GM23338 (cell line): Measurements from ENCODE around the gene SERBP1. TPM values are rescaled to one million over a fixed set of nuclear protein-coding genes. Genes with fewer than 3 reads are reported as not detected.

Source experiments
- ATAC-seq: fragments of 200-7000 bp; cut with Tn5 transposase; 3 replicates; pipeline ENCODE4 v1.9.1; 2020
- DNase-seq: peaks from one replicate; pipeline ENCODE4 v3.0.0-alpha.2; 2015; ENCODE audit warnings: low spot score
- H2AFZ ChIP-seq: fragments of 200-600 bp; sonication (generic); 2 replicates; pipeline ENCODE4 v1.8.0; 2016; ENCODE audit warnings: antibody characterized with exemption, mild to moderate bottlenecking, moderate library complexity
- H3F3A ChIP-seq: fragments of 200-600 bp; sonication (generic); replicated peaks from 2 replicates; pipeline ENCODE4 v1.8.0; 2017; ENCODE audit warnings: antibody characterized with exemption, mixed run types, low read depth
- H3K27ac ChIP-seq: fragments of 200-600 bp; sonication (generic); 2 replicates; pipeline ENCODE4 v1.6.1; 2016; ENCODE audit warnings: low read depth
- H3K27me3 ChIP-seq: fragments of 200-600 bp; sonication (generic); 2 replicates; pipeline ENCODE4 v1.8.0; 2016; ENCODE audit warnings: mild to moderate bottlenecking, mixed run types, moderate library complexity; ENCODE audit not compliant: insufficient read depth
- H3K36me3 ChIP-seq: fragments of 200-600 bp; sonication (generic); 2 replicates; pipeline ENCODE4 v1.8.0; 2016; ENCODE audit warnings: mild to moderate bottlenecking; ENCODE audit not compliant: insufficient read depth
- H3K4me1 ChIP-seq: fragments of 200-600 bp; sonication (generic); 2 replicates; pipeline ENCODE4 v1.8.0; 2016; ENCODE audit warnings: mild to moderate bottlenecking, moderate library complexity; ENCODE audit not compliant: insufficient read depth
- H3K4me2 ChIP-seq: fragments of 200-600 bp; sonication (generic); 2 replicates; pipeline ENCODE4 v1.7.1; 2017; ENCODE audit warnings: mixed run types
- H3K4me3 ChIP-seq: fragments of 200-600 bp; sonication (generic); 2 replicates; pipeline ENCODE4 v1.6.1; 2016; ENCODE audit warnings: mixed run types
- H3K79me2 ChIP-seq: fragments of 200-600 bp; sonication (generic); replicated peaks from 2 replicates; pipeline ENCODE4 v1.8.0; 2017; ENCODE audit warnings: mild to moderate bottlenecking; ENCODE audit not compliant: insufficient read depth
- H3K9me2 ChIP-seq: fragments of 200-600 bp; sonication (generic); 2 replicates; pipeline ENCODE4 v1.8.0; 2017; ENCODE audit not compliant: insufficient read depth
- H4K20me1 ChIP-seq: fragments of 200-600 bp; sonication (generic); replicated peaks from 2 replicates; pipeline ENCODE4 v1.8.0; 2017; ENCODE audit warnings: mild to moderate bottlenecking; ENCODE audit not compliant: insufficient read depth
- H3K27ac Mint-ChIP-seq: 2 replicates; pipeline ENCODE4 v1.8.0; 2020; ENCODE audit warnings: inconsistent platforms, mild to moderate bottlenecking, moderate library complexity, mixed read lengths
- H3K27me3 Mint-ChIP-seq: 3 replicates; pipeline ENCODE4 v1.8.0; 2022; ENCODE audit warnings: low read depth, mild to moderate bottlenecking, moderate library complexity, mixed read lengths, inconsistent platforms; ENCODE audit not compliant: insufficient read depth, poor library complexity
- H3K36me3 Mint-ChIP-seq: 3 replicates; pipeline ENCODE4 v1.8.0; 2021; ENCODE audit warnings: low read depth, mild to moderate bottlenecking, inconsistent platforms, moderate library complexity, mixed read lengths
- H3K4me1 Mint-ChIP-seq: 3 replicates; pipeline ENCODE4 v1.8.0; 2020; ENCODE audit warnings: mild to moderate bottlenecking, inconsistent platforms, mixed read lengths
- H3K4me3 Mint-ChIP-seq: 3 replicates; pipeline ENCODE4 v1.8.0; 2021; ENCODE audit warnings: moderate library complexity, mild to moderate bottlenecking, inconsistent platforms, mixed read lengths
- H3K9me3 Mint-ChIP-seq: 3 replicates; pipeline ENCODE4 v1.8.0; 2020; ENCODE audit warnings: moderate library complexity, mild to moderate bottlenecking, inconsistent platforms, mixed read lengths
- CREB1 ChIP-seq: fragments of 250-450 bp; sonication (Bioruptor Pico); IDR thresholded peaks from 2 replicates; pipeline ENCODE4 v1.5.0; 2020; ENCODE audit warnings: low read depth, mild to moderate bottlenecking, moderate library complexity
- CTCF ChIP-seq, 2 experiments: fragments of 200-600 bp in 1 of 2; sonication (generic) in 1 of 2; conservative IDR thresholded peaks; 2 replicates each; pipeline versions ENCODE4 v1.5.1 to v1.6.1; 2016 to 2017; ENCODE audit warnings: antibody characterized with exemption in 2 of 2, low read depth in 2 of 2, mild to moderate bottlenecking in 2 of 2, moderate library complexity in 1 of 2
- ETS1 ChIP-seq: IDR thresholded peaks from 2 replicates; pipeline ENCODE4 v1.6.1; 2016; ENCODE audit warnings: antibody characterized with exemption
- EZH2 ChIP-seq: fragments of 200-600 bp; sonication (generic); IDR thresholded peaks from one replicate; pipeline ENCODE4 v1.8.0; 2017; ENCODE audit warnings: antibody characterized with exemption, mild to moderate bottlenecking, low read depth; ENCODE audit not compliant: unreplicated experiment
- EZH2phosphoT487 ChIP-seq: fragments of 200-600 bp; sonication (generic); IDR thresholded peaks from one replicate; pipeline ENCODE4 v1.8.1; 2018; ENCODE audit warnings: antibody characterized with exemption; ENCODE audit not compliant: unreplicated experiment
- JUNB ChIP-seq: IDR thresholded peaks from one replicate; pipeline ENCODE4 v1.6.1; 2016; ENCODE audit warnings: antibody characterized with exemption; ENCODE audit not compliant: unreplicated experiment
- NANOG ChIP-seq: IDR thresholded peaks from 2 replicates; pipeline ENCODE4 v1.6.1; 2016; ENCODE audit warnings: antibody characterized with exemption, borderline replicate concordance
- POLR2AphosphoS5 ChIP-seq: IDR thresholded peaks from 2 replicates; pipeline ENCODE4 v1.6.1; 2016; ENCODE audit warnings: antibody characterized with exemption, low read depth
- STAT1 ChIP-seq: IDR thresholded peaks from one replicate; pipeline ENCODE4 v1.6.1; 2016; ENCODE audit warnings: antibody characterized with exemption; ENCODE audit not compliant: unreplicated experiment
- ZNF114 ChIP-seq: fragments of 250-450 bp; sonication (Bioruptor Pico); IDR thresholded peaks from 2 replicates; pipeline ENCODE4 v1.5.0; 2020; ENCODE audit warnings: mild to moderate bottlenecking, moderate library complexity
- ZNF331 ChIP-seq: fragments of 250-450 bp; sonication (Bioruptor Pico); IDR thresholded peaks from 2 replicates; pipeline ENCODE4 v1.5.0; 2020; ENCODE audit warnings: low read depth, mild to moderate bottlenecking, moderate library complexity
- polyA plus RNA-seq: library from polyadenylated mRNA; unstranded; fragments of >200 nt; fragmentation: Nextera tagmentation; extraction: Ambion mirVana; gene quantifications from 2 replicates; pipeline ENCODE4 v1.2.1, GENCODE V29; 2016
- total RNA-seq: library from RNA; depleted of rRNA; stranded (reverse); fragments of >200 nt; shearing (Covaris generic); gene quantifications from 2 replicates; pipeline ENCODE4 v1.2.3, GENCODE V29; 2014
- TF ChIP-seq, protein P1 (sequence below): IDR thresholded peaks from one replicate; pipeline ENCODE4 v1.6.1; 2018; ENCODE audit warnings: antibody characterized with exemption; ENCODE audit not compliant: unreplicated experiment
- TF ChIP-seq, protein P2 (sequence below): fragments of 250-450 bp; sonication (Bioruptor Pico); IDR thresholded peaks from 2 replicates; pipeline ENCODE4 v1.5.0; 2020; ENCODE audit warnings: mild to moderate bottlenecking, moderate library complexity

SERBP1 gene
- total and polyA plus RNA-seq, 2 experiments from 2014 or later = 559 to 674 TPM

GRCh38 chr1:67382292-67382691, 47.9 kb downstream of the SERBP1 start:
- Mint-ChIP-seq H3K9me3 (peaks cover 45% of the 10 kb centered on the region), H3K27me3 (peaks cover 2% of the 10 kb centered on the region), H3K27ac (no peak overlapping the region), H3K4me1 (peaks cover 5% of the 10 kb centered on the region; the same call in 2 of the 3 replicates), H3K36me3 (peaks cover 52% of the 10 kb centered on the region), H3K4me3 (no peak overlapping the region)
- H3K4me3 ChIP-seq = no peak overlapping the region
- no peak overlapping the region for H3K4me2 ChIP-seq
- no peaks in the 10 kb centered on the region for H3K9me2 ChIP-seq
- TF ChIP-seq EZH2 = no peak
- TF ChIP-seq ZNF114 = no peak
- TF ChIP-seq POLR2AphosphoS5 = no peak
- TF ChIP-seq ZNF331 (CRISPR knock-in tag) = no peak
- no peak for TF ChIP-seq NANOG
- TF ChIP-seq, protein P1, sequence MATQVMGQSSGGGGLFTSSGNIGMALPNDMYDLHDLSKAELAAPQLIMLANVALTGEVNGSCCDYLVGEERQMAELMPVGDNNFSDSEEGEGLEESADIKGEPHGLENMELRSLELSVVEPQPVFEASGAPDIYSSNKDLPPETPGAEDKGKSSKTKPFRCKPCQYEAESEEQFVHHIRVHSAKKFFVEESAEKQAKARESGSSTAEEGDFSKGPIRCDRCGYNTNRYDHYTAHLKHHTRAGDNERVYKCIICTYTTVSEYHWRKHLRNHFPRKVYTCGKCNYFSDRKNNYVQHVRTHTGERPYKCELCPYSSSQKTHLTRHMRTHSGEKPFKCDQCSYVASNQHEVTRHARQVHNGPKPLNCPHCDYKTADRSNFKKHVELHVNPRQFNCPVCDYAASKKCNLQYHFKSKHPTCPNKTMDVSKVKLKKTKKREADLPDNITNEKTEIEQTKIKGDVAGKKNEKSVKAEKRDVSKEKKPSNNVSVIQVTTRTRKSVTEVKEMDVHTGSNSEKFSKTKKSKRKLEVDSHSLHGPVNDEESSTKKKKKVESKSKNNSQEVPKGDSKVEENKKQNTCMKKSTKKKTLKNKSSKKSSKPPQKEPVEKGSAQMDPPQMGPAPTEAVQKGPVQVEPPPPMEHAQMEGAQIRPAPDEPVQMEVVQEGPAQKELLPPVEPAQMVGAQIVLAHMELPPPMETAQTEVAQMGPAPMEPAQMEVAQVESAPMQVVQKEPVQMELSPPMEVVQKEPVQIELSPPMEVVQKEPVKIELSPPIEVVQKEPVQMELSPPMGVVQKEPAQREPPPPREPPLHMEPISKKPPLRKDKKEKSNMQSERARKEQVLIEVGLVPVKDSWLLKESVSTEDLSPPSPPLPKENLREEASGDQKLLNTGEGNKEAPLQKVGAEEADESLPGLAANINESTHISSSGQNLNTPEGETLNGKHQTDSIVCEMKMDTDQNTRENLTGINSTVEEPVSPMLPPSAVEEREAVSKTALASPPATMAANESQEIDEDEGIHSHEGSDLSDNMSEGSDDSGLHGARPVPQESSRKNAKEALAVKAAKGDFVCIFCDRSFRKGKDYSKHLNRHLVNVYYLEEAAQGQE = no peak
- no peak for TF ChIP-seq STAT1
- TF ChIP-seq EZH2phosphoT487 = no peak
- no peak for TF ChIP-seq ETS1
- TF ChIP-seq CREB1 = no peak
- no peak for TF ChIP-seq CTCF (conservative IDR thresholded peaks at IDR 0.05; ENCODE audit: low read depth in 2 of 2)
- TF ChIP-seq, protein P2, sequence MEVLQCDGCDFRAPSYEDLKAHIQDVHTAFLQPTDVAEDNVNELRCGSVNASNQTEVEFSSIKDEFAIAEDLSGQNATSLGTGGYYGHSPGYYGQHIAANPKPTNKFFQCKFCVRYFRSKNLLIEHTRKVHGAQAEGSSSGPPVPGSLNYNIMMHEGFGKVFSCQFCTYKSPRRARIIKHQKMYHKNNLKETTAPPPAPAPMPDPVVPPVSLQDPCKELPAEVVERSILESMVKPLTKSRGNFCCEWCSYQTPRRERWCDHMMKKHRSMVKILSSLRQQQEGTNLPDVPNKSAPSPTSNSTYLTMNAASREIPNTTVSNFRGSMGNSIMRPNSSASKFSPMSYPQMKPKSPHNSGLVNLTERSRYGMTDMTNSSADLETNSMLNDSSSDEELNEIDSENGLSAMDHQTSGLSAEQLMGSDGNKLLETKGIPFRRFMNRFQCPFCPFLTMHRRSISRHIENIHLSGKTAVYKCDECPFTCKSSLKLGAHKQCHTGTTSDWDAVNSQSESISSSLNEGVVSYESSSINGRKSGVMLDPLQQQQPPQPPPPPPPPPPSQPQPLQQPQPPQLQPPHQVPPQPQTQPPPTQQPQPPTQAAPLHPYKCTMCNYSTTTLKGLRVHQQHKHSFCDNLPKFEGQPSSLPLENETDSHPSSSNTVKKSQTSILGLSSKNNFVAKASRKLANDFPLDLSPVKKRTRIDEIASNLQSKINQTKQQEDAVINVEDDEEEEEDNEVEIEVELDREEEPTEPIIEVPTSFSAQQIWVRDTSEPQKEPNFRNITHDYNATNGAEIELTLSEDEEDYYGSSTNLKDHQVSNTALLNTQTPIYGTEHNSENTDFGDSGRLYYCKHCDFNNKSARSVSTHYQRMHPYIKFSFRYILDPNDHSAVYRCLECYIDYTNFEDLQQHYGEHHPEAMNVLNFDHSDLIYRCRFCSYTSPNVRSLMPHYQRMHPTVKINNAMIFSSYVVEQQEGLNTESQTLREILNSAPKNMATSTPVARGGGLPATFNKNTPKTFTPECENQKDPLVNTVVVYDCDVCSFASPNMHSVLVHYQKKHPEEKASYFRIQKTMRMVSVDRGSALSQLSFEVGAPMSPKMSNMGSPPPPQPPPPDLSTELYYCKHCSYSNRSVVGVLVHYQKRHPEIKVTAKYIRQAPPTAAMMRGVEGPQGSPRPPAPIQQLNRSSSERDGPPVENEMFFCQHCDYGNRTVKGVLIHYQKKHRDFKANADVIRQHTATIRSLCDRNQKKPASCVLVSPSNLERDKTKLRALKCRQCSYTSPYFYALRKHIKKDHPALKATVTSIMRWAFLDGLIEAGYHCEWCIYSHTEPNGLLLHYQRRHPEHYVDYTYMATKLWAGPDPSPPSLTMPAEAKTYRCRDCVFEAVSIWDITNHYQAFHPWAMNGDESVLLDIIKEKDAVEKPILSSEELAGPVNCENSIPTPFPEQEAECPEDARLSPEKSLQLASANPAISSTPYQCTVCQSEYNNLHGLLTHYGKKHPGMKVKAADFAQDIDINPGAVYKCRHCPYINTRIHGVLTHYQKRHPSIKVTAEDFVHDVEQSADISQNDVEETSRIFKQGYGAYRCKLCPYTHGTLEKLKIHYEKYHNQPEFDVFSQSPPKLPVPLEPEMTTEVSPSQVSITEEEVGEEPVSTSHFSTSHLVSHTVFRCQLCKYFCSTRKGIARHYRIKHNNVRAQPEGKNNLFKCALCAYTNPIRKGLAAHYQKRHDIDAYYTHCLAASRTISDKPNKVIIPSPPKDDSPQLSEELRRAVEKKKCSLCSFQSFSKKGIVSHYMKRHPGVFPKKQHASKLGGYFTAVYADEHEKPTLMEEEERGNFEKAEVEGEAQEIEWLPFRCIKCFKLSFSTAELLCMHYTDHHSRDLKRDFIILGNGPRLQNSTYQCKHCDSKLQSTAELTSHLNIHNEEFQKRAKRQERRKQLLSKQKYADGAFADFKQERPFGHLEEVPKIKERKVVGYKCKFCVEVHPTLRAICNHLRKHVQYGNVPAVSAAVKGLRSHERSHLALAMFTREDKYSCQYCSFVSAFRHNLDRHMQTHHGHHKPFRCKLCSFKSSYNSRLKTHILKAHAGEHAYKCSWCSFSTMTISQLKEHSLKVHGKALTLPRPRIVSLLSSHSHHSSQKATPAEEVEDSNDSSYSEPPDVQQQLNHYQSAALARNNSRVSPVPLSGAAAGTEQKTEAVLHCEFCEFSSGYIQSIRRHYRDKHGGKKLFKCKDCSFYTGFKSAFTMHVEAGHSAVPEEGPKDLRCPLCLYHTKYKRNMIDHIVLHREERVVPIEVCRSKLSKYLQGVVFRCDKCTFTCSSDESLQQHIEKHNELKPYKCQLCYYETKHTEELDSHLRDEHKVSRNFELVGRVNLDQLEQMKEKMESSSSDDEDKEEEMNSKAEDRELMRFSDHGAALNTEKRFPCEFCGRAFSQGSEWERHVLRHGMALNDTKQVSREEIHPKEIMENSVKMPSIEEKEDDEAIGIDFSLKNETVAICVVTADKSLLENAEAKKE (CRISPR knock-in tag) = no peak
- TF ChIP-seq JUNB = no peak
- H3K27me3 ChIP-seq = no peaks in the 10 kb centered on the region
- peaks cover 6% of the 10 kb centered on the region; the same call in 1 of the 2 replicates for H3K4me1 ChIP-seq
- no peaks in the 10 kb centered on the region for H4K20me1 ChIP-seq
- H2AFZ ChIP-seq = no peak overlapping the region
- no peak for ATAC-seq
- no peaks in the 10 kb centered on the region for H3F3A ChIP-seq
- no peak for DNase-seq
- no peak overlapping the region for H3K27ac ChIP-seq
- peaks cover 8% of the 10 kb centered on the region; the same call in 1 of the 2 replicates for H3K36me3 ChIP-seq
- no peaks in the 10 kb centered on the region for H3K79me2 ChIP-seq
